ENCODE results near the gene CD47.

- TF ChIP-seq, protein P1, sequence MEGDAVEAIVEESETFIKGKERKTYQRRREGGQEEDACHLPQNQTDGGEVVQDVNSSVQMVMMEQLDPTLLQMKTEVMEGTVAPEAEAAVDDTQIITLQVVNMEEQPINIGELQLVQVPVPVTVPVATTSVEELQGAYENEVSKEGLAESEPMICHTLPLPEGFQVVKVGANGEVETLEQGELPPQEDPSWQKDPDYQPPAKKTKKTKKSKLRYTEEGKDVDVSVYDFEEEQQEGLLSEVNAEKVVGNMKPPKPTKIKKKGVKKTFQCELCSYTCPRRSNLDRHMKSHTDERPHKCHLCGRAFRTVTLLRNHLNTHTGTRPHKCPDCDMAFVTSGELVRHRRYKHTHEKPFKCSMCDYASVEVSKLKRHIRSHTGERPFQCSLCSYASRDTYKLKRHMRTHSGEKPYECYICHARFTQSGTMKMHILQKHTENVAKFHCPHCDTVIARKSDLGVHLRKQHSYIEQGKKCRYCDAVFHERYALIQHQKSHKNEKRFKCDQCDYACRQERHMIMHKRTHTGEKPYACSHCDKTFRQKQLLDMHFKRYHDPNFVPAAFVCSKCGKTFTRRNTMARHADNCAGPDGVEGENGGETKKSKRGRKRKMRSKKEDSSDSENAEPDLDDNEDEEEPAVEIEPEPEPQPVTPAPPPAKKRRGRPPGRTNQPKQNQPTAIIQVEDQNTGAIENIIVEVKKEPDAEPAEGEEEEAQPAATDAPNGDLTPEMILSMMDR (IDR thresholded peaks at IDR 0.05 in 2 of 3, conservative IDR thresholded peaks at IDR 0.05 in 1 of 3; ENCODE audit: borderline replicate concordance in 1 of 3, insufficient read depth in 1 of 3, low read depth in 2 of 3, low read length in 2 of 3), result no peak
- TF ChIP-seq EZH2 (IDR thresholded peaks at IDR 0.05) (no peak), YY1 (IDR thresholded peaks at IDR 0.05; ENCODE audit: extremely low read depth, insufficient replicate concordance, low read depth, low read length) (no peak), RAD21 (IDR thresholded peaks at IDR 0.05; ENCODE audit: low read depth) (no peak), POLR2A (IDR thresholded peaks at IDR 0.05; ENCODE audit: borderline replicate concordance, extremely low read depth, insufficient read depth, insufficient read length) (no peak), ZFX (IDR thresholded peaks at IDR 0.05) (no peak), CEBPB (IDR thresholded peaks at IDR 0.05; ENCODE audit: low read depth) (no peak), POLR2AphosphoS5 (IDR thresholded peaks at IDR 0.05; ENCODE audit: low read depth, low read length) (no peak), SP1 (IDR thresholded peaks at IDR 0.05; ENCODE audit: low read depth) (no peak), ELF1 (IDR thresholded peaks at IDR 0.05; ENCODE audit: borderline replicate concordance, low read depth) (no peak), FOSL1 (IDR thresholded peaks at IDR 0.05; ENCODE audit: low read depth) (no peak), SRF (IDR thresholded peaks at IDR 0.05; ENCODE audit: low read depth) (no peak)
- TF ChIP-seq, protein P2, sequence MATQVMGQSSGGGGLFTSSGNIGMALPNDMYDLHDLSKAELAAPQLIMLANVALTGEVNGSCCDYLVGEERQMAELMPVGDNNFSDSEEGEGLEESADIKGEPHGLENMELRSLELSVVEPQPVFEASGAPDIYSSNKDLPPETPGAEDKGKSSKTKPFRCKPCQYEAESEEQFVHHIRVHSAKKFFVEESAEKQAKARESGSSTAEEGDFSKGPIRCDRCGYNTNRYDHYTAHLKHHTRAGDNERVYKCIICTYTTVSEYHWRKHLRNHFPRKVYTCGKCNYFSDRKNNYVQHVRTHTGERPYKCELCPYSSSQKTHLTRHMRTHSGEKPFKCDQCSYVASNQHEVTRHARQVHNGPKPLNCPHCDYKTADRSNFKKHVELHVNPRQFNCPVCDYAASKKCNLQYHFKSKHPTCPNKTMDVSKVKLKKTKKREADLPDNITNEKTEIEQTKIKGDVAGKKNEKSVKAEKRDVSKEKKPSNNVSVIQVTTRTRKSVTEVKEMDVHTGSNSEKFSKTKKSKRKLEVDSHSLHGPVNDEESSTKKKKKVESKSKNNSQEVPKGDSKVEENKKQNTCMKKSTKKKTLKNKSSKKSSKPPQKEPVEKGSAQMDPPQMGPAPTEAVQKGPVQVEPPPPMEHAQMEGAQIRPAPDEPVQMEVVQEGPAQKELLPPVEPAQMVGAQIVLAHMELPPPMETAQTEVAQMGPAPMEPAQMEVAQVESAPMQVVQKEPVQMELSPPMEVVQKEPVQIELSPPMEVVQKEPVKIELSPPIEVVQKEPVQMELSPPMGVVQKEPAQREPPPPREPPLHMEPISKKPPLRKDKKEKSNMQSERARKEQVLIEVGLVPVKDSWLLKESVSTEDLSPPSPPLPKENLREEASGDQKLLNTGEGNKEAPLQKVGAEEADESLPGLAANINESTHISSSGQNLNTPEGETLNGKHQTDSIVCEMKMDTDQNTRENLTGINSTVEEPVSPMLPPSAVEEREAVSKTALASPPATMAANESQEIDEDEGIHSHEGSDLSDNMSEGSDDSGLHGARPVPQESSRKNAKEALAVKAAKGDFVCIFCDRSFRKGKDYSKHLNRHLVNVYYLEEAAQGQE (IDR thresholded peaks at IDR 0.05; ENCODE audit: low read depth), result no peak
- TF ChIP-seq, protein P3, sequence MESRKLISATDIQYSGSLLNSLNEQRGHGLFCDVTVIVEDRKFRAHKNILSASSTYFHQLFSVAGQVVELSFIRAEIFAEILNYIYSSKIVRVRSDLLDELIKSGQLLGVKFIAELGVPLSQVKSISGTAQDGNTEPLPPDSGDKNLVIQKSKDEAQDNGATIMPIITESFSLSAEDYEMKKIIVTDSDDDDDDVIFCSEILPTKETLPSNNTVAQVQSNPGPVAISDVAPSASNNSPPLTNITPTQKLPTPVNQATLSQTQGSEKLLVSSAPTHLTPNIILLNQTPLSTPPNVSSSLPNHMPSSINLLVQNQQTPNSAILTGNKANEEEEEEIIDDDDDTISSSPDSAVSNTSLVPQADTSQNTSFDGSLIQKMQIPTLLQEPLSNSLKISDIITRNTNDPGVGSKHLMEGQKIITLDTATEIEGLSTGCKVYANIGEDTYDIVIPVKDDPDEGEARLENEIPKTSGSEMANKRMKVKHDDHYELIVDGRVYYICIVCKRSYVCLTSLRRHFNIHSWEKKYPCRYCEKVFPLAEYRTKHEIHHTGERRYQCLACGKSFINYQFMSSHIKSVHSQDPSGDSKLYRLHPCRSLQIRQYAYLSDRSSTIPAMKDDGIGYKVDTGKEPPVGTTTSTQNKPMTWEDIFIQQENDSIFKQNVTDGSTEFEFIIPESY (IDR thresholded peaks at IDR 0.05; ENCODE audit: extremely low read depth, insufficient replicate concordance, low read length), result no peak
These were observed 11.7 kb upstream of the CD47 start for GRCh38 chr3:108102420-108103039.
